ENCODE measurements around the gene OR5B3.
"Not testable (repeated sequence)": the region's sequence is repeated elsewhere in the genome, so short reads cannot be mapped to it uniquely, and the experiment has no call there.

OR5B3 gene

DNA sequence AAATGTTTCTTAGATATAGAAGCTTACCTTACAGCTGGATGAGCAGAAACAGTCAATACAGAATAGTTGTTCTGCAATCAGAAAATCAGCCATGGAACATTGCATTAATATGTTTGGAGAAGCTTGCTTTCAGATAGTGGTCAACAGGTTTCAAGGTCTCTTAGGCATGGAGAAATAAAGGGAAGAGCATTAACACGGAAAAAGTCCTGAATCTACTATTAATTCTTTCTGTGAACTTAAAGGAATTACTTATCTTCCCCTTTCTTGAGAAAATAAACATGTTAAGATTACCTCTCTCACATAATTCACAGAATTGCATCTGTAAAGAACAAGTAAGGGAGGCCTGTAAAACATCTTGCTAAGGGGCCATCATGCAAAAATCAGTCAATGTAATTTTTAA lies at the start of gene OR5B3:
OR5B3 (minus strand) TSS at position 101 of the 400 bp plus-strand sequence. CDS start 3,465 bp downstream, outside the sequence.
- DNase-seq (ENCODE audit: low read depth in 2 of 2, low spot score in 1 of 2) = no peak

DNA sequence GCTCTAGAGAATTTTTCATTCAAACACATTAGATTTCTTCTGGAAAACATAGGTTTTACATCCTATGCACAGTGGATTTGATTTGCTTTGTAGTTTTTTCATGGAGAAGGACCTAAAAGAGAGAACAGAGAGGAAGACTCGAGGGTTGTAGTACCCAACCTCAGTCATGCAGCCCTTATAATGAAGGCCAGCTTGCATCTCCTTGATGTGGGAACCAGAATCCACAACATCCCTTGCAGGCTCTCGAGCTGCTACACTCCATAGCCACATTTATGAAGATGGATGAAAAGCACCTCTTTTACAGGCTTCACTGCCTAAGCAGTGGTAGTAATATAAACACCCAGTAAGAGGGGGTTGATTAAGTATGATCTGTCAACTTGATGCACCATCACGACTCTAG lies 44.9 kb upstream of the OR5B3 start:
- DNase-seq (ENCODE audit: low read depth in 2 of 2, low spot score in 1 of 2) = no peak

DNA sequence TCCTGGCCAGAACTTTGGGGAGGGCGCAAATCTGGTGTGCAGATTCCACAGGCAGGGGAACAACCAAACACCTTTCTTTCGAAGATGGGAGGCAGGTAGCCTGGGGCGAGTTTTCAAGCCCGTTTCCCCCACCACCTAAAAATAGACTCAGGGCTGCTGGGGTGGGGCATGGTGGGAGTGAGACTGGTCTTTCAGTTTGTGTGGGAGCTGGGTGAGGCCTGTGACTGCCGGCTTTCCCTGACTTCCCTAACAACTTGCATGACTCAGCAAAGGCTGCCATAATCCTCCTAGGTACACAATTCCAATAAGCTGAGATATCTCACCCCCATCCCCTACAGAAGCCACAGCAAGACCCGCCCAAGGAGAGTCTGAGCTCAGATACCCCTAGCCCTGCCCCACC lies 39.6 kb upstream of the OR5B3 start:
- no peak for DNase-seq (ENCODE audit: low read depth in 2 of 2, low spot score in 1 of 2)

DNA sequence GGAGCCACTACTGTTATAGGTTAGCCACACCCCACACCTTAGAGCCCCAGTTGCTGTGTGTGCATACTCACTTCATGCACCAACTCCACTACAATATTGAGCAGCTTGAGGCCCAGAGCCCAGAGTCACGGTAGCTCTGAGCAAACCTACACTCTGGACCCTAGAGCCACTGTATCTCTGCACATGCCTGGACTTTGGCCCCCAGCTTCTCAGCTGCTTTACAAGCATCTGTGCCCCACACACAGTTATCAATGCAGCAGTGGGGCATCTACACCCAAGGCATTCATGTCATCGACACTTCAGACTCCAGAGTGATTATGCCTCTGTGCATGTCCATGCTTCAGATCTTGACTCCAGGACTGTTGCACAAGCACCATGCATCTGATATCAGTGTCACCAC lies 37.6 kb upstream of the OR5B3 start:
- DNase-seq (ENCODE audit: low read depth in 2 of 2, low spot score in 1 of 2) = no peak

DNA sequence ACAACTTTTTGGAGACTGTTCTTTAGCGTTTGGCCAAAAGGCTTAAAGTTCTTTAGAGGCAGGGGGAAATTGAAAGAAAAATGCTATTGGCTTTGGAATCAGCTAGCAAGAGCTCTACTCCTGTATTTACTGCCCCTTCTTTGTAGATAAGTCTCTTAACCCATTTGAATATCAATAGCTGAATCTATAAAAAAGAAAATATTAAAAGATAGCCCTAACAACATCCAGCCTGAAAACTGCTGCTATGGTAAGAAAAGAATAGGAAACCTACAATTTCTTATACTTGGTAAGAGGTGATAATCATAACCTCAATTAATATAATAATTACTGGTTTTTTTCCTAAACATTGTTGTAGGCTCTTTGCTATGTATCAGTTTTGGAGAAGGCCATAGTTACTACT lies 35.5 kb upstream of the OR5B3 start, which contains the start of gene OR5B12:
OR5B12 (minus strand) TSS at position 101 of the 400 bp plus-strand sequence. CDS start 2,085 bp downstream, outside the sequence.
- no peak for DNase-seq (ENCODE audit: low read depth in 2 of 2, low spot score in 1 of 2)

DNA sequence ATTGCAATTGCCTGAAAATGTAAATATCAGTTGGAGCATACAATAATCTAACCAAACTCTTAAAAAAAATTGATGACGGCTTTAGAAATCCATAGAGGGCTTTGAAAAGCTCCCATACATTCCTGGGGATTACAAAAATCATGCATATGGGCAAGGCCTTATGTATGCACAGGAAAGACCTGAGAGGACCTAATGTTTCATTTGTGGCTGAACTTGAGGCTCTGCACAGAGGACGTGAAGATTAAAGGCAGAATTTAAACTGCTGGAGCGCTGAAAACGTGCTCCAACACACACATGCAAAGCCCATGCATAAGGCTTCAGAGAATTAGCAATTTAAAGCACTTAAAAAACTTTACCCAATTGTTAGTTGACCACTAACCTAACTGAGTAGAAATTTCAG lies 31.8 kb upstream of the OR5B3 start:
- DNase-seq (ENCODE audit: low read depth in 2 of 2, low spot score in 1 of 2) = no peak

DNA sequence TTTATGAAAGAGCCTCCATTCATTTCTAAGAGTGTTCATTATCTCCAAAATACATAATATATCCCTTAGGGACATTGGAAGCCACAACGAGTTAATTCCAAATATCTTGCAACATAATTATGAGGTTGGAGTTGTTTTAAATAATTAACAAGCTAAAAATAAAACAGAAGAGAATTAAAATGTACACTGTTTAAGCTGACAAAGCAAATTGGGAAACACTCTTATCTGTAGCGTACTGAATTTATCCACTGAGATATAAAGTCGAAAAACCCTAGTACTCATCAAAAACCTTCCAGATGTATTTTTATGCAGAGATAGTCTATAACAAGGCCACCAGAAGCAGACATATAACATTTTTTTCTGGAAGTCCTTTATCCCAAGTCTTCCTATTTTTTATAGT lies 27.5 kb upstream of the OR5B3 start:
- no peak for DNase-seq (ENCODE audit: low read depth in 2 of 2, low spot score in 1 of 2)

DNA sequence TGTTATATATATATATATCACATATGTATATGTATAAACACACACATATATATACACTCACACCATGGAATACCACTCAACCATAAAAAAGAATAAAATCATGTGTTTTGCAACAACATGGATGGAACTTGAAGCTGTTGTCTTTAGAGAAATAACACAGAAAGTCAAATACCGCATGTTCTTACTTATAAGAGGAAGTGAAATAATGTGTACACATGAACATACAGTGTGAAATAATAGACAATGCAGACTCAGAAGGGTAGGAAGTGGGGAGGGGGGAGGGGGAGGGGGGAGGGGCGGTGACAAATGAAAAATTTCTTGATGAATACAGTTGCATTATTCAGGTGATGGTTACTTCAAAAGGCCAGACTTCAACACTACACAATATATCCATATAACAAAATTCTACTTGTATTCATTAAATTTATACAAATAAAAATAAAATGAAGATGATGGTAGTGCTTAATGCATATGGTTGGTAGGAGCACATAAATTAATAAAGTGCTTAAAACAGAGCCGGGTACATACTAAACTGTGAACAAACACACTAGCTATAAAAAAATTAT lies 27.0 kb upstream of the OR5B3 start:
- DNase-seq (ENCODE audit: low read depth in 2 of 2, low spot score in 1 of 2) = no peak

DNA sequence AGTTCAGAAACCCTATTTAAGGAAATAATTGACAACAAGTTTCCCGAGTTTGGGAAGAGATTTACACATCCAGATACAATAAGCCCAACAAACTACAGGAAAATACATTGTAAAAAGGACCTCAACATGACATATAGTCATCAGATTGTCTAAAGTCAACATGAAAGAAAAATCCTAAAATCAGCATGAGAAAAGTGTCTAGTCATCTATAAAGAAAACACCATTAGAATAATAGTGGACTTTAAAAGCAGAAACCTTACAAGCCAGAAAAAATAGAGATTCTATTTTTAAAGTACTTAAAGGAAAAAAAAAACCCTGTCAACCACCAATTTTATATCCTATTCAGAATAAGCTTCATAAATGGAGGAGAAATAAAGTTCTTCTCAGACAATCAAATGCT lies 22.6 kb upstream of the OR5B3 start:
- no peak for DNase-seq (ENCODE audit: low read depth in 2 of 2, low spot score in 1 of 2)

DNA sequence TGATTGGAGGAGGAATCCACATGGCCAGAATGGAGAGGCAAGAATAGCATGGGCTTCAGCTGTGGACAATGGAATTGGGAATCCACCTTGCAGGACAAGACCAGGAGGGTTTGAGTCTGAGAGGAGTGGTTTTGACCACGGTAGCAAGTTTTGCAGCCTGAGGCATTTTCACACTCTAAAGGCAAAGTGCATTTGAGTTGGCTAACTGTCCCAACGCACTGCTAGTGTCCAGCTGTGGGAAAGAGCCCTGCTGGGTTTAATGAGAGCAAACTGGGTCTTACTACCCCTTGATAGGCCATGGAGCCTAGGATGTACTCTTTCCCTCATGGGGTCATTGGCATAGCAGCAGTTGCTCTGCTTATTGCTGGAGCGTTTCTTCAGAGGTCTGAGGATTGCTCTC lies 21.3 kb upstream of the OR5B3 start, which contains the start of gene OR5B2:
OR5B2 (minus strand) TSS at position 101 of the 400 bp plus-strand sequence. CDS start 4,860 bp downstream, outside the sequence.
- no peak for DNase-seq (ENCODE audit: low read depth in 2 of 2, low spot score in 1 of 2)

DNA sequence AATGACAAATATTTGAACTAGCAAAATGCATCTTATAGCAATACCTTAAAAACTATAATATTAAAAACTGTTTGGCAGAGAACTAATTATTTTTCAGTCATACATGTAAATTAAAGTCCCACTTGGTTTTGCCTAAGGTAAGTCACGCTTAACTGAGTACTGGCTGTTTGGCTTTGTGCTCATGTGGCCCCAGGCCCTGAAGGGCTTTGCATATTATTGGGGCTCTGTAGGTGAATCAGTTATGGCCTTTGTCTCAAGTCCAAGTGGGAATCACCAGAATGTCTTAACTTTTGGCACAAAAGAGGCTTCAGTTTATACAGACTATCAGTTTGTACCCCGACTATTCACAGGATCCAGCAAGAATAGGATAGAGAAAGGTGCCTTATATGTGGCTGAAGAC lies 7.1 kb downstream of the OR5B3 start:
- DNase-seq (ENCODE audit: low read depth in 2 of 2, low spot score in 1 of 2) = not testable (repeated sequence)

DNA sequence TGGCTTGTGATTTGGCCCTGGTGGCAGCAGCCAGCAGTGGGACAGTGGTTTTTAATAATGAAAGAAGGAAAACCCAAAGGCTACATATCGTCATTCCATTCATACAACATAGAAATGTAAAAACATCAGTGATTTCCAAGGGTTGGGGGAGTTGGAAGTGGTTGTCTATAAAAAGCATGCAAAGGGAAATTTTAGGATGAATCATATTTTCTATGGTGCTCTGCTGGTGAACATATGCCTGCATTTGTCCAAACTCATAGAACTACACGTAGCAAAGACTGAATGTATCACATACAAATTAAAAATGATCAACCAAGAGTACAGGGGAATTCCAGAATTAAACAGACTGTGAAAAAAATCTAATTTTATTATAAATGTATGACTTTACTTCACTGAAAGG lies 11.1 kb downstream of the OR5B3 start:
- no peak for DNase-seq (ENCODE audit: low read depth in 2 of 2, low spot score in 1 of 2)

DNA sequence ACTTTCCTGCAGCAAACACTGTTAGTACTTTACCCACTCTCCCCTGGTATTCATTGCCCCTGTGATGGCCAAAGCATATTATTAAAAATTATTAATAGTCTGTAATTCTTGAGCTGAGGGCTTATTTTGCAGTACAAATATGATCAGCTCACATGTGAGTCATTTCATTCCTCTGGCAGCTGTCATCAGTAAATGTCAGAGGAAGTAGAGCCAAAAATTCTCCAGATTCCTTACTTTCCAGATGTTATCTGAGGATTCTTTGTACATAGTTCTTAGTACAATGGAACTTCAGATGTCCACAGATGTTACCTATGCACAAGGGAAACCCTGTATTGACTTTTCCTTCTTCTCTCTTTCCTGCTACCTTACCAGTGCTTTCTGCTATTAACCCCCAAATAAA lies 12.5 kb downstream of the OR5B3 start:
- DNase-seq (ENCODE audit: low read depth in 2 of 2, low spot score in 1 of 2) = no peak

DNA sequence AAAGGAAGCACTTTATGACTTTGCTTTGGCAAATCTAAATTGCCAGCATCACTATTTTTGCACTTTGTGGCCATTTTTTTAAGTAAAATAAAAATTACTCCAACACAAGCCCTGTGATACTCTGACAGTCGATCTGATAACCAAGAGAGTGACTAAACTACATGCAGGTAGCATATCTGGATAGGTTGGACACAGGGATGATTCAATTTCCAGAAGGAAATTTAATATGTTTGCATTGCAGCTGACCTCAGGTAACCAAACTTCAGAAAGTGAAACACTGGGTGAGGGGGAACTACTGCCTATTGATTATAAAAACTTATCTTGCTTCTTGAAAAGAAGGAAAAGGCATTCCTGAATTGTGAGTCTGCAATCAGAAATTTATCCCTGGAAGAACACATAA lies 13.9 kb downstream of the OR5B3 start:
- no peak for DNase-seq (ENCODE audit: low read depth in 2 of 2, low spot score in 1 of 2)

DNA sequence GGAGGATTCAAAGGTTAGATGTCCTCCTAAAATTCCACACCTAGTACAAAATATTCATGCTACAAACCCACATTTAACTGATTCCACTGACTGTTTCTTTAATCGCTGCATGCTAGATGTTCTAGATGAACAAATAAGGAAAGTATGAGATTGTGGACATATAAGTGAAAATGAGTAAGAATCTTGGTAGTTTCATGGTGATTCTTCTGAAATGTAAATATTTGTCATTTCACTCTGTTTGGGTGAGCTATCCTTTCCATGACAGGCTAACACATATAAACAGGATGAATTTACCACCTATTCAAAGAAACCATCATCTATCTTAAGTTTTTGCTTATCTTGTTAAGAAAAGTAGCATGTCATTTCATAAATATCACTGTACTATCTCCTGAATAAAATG lies 14.8 kb downstream of the OR5B3 start:
- DNase-seq (ENCODE audit: low read depth in 2 of 2, low spot score in 1 of 2) = no peak

DNA sequence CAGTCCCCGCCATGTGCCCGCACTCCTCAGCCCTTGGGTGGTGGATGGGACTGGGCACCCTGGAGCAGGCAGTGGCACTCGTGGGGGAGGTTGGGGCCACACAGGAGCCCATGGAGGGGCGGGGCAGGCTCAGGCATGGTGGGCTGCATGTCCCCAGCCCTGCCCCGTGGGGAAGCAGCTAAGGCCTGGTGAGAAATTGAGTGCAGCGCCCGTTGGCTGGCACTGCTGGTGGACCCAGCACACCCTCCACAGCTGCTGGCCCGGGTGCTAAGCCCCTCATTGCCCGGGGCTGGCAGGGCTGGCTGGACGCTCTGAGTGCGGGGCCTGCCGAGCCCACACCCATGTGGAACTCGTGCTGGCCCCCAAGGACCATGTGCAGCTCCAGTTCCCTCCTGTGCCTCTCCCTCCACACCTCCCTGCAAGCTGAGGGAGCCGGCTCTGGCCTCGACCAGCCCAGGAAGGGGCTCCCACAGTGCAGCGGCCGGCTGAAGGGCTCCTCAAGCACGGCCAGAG lies 16.1 kb downstream of the OR5B3 start:
- DNase-seq (ENCODE audit: low read depth in 2 of 2, low spot score in 1 of 2) = no peak

DNA sequence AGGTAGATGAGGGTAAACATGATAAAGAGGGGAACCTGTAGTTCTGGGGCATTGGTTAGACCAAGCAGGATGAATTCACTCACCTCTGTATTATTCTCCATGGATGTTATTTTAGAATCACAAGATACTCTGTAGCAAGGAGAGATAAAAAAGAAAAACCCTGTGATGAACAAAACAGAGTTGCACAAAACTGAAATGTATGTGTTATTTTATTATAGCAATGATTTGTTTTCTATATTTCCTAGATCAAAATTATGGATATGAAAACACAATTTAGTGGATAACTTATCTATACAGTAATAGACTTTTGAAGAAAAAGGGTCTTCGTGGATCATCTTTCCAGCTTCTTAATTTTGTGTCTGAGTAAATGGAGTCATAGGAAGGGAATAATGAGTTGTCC lies 47.7 kb downstream of the OR5B3 start, which contains the start of gene OR5B17:
OR5B17 (minus strand) TSS at position 101 of the 400 bp plus-strand sequence; CDS start at position 101, 0 bp downstream.
- no peak for DNase-seq (ENCODE audit: low read depth in 2 of 2, low spot score in 1 of 2)

DNA sequence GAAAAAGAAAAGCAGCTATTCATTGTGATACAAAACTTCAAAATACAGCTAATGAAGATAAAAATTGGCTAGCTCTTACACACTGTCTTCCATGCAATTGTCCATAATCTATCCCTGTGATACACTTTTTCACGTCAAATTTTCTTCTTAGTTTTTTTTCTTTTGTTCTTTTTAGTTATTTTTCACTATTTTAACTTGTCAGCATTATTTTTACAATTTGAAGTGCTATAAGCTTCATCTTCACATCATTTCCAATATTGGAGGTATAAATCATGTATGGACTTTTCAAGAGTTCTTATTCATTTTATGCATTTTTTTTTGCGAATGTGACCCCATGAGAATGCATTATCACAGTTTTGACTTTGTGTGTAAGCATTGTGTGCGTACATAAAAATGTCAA lies 51.9 kb downstream of the OR5B3 start:
- no peak for DNase-seq (ENCODE audit: low read depth in 2 of 2, low spot score in 1 of 2)
